Peyer's patch (tissue), 4 donors: Measurements from ENCODE around the gene MALL. TPM values are rescaled to one million over a fixed set of nuclear protein-coding genes. Genes with fewer than 3 reads are reported as not detected.

Experiments used
- DNase-seq, 3 donors: peaks; one replicate each; pipeline ENCODE4 v3.0.0-alpha.2; 2017 to 2019
- H3K27ac ChIP-seq, 4 donors: fragments of 200-600 bp; sonication (generic); one replicate each; pipeline ENCODE4 v1.5.1; 2016 to 2019
- H3K27me3 ChIP-seq, 2 donors: fragments of 200-600 bp; sonication (generic); one replicate each; pipeline ENCODE4 v1.5.1; 2019
- H3K36me3 ChIP-seq, 3 donors: fragments of 200-600 bp; sonication (generic); one replicate each; pipeline ENCODE4 v1.5.1; 2016 to 2019
- H3K4me1 ChIP-seq, 4 donors: fragments of 200-600 bp; sonication (generic); one replicate each; pipeline ENCODE4 v1.5.1; 2016 to 2019
- H3K4me3 ChIP-seq, 4 donors: fragments of 200-600 bp; sonication (generic); 1 replicate in 3 of 4; 2 replicates in 1 of 4; pipeline ENCODE4 v1.5.1; 2016 to 2019; ENCODE audit warnings: mild to moderate bottlenecking in 1 of 4
- H3K9me3 ChIP-seq, 4 donors: fragments of 200-600 bp; sonication (generic); one replicate each; pipeline ENCODE4 v1.5.1; 2016 to 2019; ENCODE audit warnings: mild to moderate bottlenecking in 1 of 4
- CTCF ChIP-seq, 6 experiments: fragments of 450-650 bp in 4 of 6; fragments of 200-600 bp in 2 of 6; sonication (generic) in 1 of 6; IDR thresholded peaks; one replicate each; pipeline ENCODE4 v1.5.1; 2017 to 2019; ENCODE audit warnings: antibody characterized with exemption in 6 of 6, mild to moderate bottlenecking in 3 of 6, moderate library complexity in 1 of 6
- POLR2A ChIP-seq, 2 donors: fragments of 450-650 bp; IDR thresholded peaks; one replicate each; pipeline ENCODE4 v1.5.1; 2017; ENCODE audit warnings: antibody characterized with exemption in 2 of 2, mild to moderate bottlenecking in 2 of 2, moderate library complexity in 2 of 2
- total RNA-seq, 4 donors: library from RNA; depleted of rRNA; stranded (reverse); fragments of >200 nt; gene quantifications; one replicate each; pipeline ENCODE4 v1.1.0, GENCODE V29; 2016

MALL gene
- total RNA-seq, 4 donors from 2014 or later = 40.4 to 814 (median 603) TPM

GRCh38 chr2:110124939-110125691 is 9.5 kb upstream of the MALL start:
- H3K36me3 ChIP-seq = no peaks in the 10 kb centered on the region
- H3K27me3 ChIP-seq = no peaks in the 10 kb centered on the region
- H3K27ac ChIP-seq = no peak overlapping the region
- H3K9me3 ChIP-seq = no peaks in the 10 kb centered on the region
- H3K4me1 ChIP-seq = no peaks in the 10 kb centered on the region
- no peak for DNase-seq
- H3K4me3 ChIP-seq = no peak overlapping the region
- no peak for TF ChIP-seq CTCF (IDR thresholded peaks at IDR 0.05)
- TF ChIP-seq POLR2A (IDR thresholded peaks at IDR 0.05) = no peak

GRCh38 chr2:110124038-110124825 is 8.6 kb upstream of the MALL start:
- DNase-seq = no peak
- TF ChIP-seq POLR2A (IDR thresholded peaks at IDR 0.05) (no peak), CTCF (IDR thresholded peaks at IDR 0.05) (no peak)
- H3K27ac ChIP-seq = no peak overlapping the region
- H3K27me3 ChIP-seq = no peaks in the 10 kb centered on the region
- no peaks in the 10 kb centered on the region for H3K4me1 ChIP-seq
- H3K4me3 ChIP-seq = no peak overlapping the region
- H3K9me3 ChIP-seq = no peaks in the 10 kb centered on the region
- H3K36me3 ChIP-seq = no peaks in the 10 kb centered on the region

- no peak for DNase-seq
- TF ChIP-seq POLR2A (IDR thresholded peaks at IDR 0.05) = no peak
- no peaks in the 10 kb centered on the region for H3K9me3 ChIP-seq
Observed at GRCh38 chr2:110121592-110121991, 6.0 kb upstream of the MALL start.

GRCh38 chr2:110121052-110121334 is 5.4 kb upstream of the MALL start:
- Histone ChIP-seq H3K9me3 (no peaks in the 10 kb centered on the region), H3K27me3 (no peaks in the 10 kb centered on the region), H3K4me3 (no peak overlapping the region), H3K27ac (no peak overlapping the region), H3K4me1 (peaks cover 0 to 9% (median 0%) of the 10 kb centered on the region in 4 donors), H3K36me3 (no peaks in the 10 kb centered on the region)
- DNase-seq = no peak
- TF ChIP-seq CTCF (IDR thresholded peaks at IDR 0.05) (no peak), POLR2A (IDR thresholded peaks at IDR 0.05) (no peak)

More at GRCh38 chr2:110121592-110121991, 6.0 kb upstream of the MALL start:
- Histone ChIP-seq H3K27me3 (no peaks in the 10 kb centered on the region), H3K36me3 (no peaks in the 10 kb centered on the region), H3K4me1 (peaks cover 0 to 3% (median 0%) of the 10 kb centered on the region in 4 donors), H3K27ac (no peak overlapping the region), H3K4me3 (no peak overlapping the region)

- no peak overlapping the region for H3K27ac ChIP-seq
- no peaks in the 10 kb centered on the region for H3K9me3 ChIP-seq
- no peak for DNase-seq
- no peak overlapping the region for H3K4me3 ChIP-seq
- peaks cover 0 to 11% (median 2%) of the 10 kb centered on the region in 4 donors for H3K4me1 ChIP-seq
- H3K27me3 ChIP-seq = no peaks in the 10 kb centered on the region
- H3K36me3 ChIP-seq = no peaks in the 10 kb centered on the region
- no peak for TF ChIP-seq CTCF (IDR thresholded peaks at IDR 0.05)
- TF ChIP-seq POLR2A (IDR thresholded peaks at IDR 0.05) = no peak
Observed at GRCh38 chr2:110120171-110121051, 4.8 kb upstream of the MALL start.
